Caki2 (cell line): ENCODE data around the gene SLC39A3. TPM values are rescaled to one million over a fixed set of nuclear protein-coding genes. Genes with fewer than 3 reads are reported as not detected.
A peak's percentile ranks its signal among the peaks of the same experiment; 100 is the strongest.

ENCODE experiments used
- DNase-seq: peaks from one replicate; pipeline ENCODE4 v3.0.0-alpha.2; 2015; ENCODE audit warnings: low read depth
- in situ Hi-C: cut with HindIII; loops from 2 replicates; pipeline ENCODE4 v1.10.0; 2016; ENCODE audit warnings: low sequenced_read_pairs, low pct_unique_long_range_greater_than_20kb, mixed read lengths
- total RNA-seq: library from RNA; depleted of rRNA; stranded (reverse); fragments of >200 nt; shearing (Covaris generic); gene quantifications from 2 replicates; pipeline ENCODE4 v1.2.3, GENCODE V29; 2014; ENCODE audit warnings: low replicate concordance

The SLC39A3 gene
- total RNA-seq, 1 experiment from 2014 or later = 33.1 TPM

DNA sequence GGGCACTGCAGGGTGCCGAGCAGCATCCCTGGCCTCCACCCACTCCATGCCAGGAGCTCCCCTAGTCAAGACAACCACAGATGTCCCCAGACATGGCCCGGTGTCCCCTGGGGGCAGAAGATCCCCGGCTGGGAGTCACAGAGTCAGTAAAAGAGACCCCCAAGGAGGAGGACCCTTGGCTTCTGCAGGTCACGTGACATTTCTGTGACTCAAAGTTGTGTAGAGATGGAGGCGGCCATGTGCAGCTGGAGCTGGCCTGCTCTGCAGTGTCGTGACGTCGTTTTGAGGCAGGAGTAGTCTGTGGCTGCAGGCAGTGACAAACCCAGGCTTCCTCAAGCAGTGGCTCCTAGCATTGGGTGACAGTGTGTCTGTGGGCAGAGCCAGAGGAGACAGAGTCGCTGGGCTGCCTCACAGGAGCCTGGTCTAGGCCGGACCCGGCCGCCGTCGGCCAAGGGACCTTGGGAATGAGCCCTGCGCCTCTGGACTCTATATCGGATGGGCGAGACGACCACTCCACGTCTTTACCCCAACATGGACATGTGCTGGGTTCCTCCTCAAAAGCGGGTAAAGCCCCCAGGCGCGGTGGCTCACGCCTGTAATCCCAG is 10.9 kb downstream of the SLC39A3 start:
- in situ Hi-C loops = no loop called here
- no peak for DNase-seq

DNA sequence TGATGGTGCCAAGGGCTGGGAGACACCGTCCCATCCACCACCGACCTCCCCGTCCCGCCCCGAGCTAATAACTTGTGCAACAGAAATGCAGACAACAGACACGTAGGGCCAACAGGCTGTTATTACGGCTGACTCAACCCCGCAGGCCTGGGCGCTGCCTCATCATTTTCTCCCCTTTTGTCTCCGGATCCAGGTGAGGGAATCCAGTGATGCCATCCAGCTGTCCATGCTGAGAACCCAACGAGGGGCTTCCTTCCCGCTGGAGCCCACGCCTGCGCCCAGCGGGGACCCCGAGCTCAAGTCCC is 12.2 kb downstream of the SLC39A3 start:
- DNase-seq = no peak
- in situ Hi-C loops = no loop called here

DNA sequence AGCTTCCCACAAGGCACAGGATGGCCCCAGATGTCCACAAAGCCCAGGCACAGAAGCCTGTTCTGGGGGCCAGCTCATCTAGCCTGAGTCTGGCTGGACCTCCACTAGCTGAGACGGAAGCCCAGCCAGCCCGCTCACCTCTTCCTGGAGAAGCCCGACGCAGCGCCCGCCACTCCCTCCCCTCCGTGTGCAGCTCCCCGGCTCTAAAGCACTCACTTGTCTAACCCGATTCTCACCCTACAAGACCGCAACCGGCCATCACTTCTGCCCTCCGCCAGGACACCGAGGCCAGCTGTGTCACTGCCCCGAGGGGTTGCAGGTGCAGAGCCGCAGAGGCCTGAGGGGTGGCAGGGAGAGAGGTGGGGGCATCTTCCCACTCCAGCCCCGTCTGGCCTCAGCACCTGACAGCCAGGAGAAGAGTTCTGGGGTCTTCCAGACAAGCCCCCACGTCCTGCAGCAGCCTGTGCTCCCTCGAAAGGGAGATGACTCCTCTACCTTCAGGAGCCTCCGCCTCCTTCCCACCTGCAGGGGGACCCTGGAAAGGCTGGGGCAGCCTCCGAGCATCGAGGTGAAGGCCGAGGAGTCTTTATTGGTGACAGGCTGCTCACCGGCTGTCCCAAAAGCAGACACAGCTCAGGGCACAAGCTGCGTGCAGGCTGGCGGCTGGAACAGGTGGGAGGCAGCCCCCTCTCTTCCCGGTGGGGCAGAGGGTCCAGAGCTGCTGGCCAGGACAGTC is 12.7 kb downstream of the SLC39A3 start:
- no peak for DNase-seq
- in situ Hi-C loops = no loop called here

DNA sequence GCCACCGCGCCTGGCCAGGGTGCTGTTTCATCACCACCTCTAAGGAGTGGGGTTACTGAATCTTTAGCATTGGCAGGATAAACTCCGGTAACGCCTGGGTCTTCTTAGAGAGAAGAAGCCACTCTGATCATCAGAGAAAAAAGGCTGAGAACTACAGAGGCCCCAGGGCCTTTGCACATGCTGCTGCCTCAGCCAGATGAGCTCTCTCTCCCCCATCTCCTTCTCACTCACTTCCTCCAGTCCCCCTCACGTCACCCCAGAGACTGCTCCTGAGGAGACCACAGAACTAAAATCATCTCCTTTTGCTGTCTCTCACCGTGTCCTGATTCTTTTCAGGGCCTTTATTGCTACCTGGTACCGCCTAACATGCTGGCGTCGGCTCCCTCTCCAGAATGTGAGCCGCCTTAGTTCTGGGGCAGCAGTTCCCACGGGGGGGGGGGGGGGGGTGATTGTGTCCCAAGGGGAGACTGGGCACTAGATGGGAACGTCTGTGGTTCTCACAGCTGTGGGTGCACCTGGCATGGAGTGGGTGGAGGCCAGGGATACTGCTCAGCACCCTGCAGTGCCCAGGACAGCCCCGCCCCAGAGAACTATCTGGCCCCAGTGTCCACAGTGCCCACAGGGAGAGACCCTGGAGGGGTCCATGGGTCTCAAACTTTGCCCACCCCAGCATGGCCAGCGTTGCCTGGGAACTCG is 13.5 kb downstream of the SLC39A3 start:
- in situ Hi-C loops = no loop called here

DNA sequence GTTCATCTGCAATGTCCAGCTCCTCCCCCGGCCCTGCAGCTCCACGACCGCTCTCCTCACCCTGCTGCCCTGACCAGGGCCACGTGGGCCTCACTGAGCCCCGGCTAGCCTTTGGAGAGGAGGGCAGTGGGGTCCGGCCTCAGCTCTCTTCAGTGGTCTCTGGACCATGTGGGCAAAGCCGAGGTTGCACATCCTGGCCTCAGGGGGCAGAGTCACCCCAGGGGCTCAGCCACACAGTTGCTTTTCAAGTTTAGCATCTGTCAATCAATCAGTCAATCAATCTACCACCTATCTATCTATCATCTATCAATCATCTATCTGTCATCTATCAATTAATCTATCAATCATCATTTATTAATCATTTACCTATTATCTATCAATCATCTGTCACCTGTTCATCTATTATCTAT is 15.7 kb downstream of the SLC39A3 start:
- DNase-seq = no peak
- in situ Hi-C loops = no loop called here

More for the DNA sequence above, 13.5 kb downstream of the SLC39A3 start:
- no peak for DNase-seq

DNA sequence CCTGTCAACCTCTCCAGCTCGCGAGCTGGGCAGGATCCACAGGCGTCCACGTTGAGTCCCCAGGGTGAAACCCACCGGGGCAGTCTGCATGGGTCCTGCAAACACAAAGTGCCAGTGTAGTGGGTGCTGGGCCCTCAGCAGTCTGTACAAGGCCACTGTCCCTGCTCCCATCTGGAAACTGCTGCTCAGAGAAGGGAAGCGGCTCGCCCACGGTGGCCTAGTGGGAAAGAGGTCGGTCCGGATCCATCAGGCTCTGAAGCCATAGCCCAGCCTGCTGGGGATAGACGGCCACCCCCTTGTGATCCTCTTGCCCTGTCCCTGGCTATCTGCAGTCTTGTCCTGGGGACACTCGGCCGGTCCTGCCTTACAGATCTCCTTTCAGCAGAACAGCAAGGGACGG is 16.1 kb downstream of the SLC39A3 start:
- in situ Hi-C loops = no loop called here

DNA sequence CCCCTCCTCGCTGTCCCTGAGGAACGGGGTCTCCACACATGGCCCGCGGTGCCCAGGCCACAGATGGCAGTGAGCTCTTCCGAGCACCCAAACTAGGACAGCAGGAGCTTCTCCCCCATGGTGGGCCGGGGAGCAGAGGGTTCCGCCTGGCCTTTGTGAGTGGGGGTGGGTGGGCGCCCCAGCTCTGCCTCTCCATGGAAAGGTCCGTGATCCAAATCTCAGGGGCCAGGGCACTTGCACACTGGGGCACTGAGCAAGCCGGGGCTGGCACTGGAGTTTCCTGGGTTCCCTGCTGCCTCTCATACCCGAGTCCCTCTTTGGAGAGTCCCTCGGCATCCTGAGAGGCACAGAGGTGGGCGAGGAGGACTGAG is 16.5 kb downstream of the SLC39A3 start:
- no peak for DNase-seq
- in situ Hi-C loops = no loop called here

More for the DNA sequence above, 16.1 kb downstream of the SLC39A3 start:
- DNase-seq = no peak

DNA sequence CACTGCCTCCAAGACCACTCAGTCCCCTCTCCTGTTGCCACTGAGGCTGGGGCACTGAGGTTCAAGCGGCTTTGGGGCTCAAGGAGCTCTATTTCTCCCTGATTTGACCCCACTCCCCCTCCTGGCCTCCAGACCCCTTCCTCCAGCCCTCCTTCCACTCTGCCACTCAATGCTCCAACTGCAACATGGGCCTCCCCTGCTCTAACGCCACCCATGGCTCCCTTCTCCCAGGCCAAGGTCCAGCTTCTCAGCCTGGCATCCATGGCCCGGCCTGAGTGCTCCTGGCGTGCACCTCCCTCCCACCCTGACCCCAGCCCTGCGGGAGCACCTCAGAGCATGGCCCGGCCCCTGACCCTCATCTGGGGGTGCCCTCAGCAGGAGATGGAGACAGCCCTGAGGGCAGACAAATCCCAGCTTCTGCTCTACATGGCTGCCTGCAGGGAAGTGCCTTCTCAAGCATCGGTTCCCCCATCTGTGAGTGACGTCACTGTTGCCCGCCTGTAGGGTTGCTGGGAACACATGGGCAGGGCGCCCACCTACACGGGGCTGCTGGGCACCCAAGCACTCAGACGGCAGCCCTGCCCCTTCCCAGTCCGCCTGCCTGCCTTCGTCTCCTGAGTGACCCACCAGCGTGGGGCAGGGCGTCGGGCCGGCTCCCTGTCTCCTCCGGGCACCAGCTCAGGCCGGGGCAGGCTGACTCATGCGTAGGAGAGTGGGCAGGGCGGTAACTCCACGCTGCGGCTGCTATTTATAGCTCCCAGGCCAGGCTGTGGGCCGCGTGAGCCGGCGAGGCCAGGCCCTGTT is 17.1 kb downstream of the SLC39A3 start:
- DNase-seq = peak; percentile 27
- in situ Hi-C loops = no loop called here

DNA sequence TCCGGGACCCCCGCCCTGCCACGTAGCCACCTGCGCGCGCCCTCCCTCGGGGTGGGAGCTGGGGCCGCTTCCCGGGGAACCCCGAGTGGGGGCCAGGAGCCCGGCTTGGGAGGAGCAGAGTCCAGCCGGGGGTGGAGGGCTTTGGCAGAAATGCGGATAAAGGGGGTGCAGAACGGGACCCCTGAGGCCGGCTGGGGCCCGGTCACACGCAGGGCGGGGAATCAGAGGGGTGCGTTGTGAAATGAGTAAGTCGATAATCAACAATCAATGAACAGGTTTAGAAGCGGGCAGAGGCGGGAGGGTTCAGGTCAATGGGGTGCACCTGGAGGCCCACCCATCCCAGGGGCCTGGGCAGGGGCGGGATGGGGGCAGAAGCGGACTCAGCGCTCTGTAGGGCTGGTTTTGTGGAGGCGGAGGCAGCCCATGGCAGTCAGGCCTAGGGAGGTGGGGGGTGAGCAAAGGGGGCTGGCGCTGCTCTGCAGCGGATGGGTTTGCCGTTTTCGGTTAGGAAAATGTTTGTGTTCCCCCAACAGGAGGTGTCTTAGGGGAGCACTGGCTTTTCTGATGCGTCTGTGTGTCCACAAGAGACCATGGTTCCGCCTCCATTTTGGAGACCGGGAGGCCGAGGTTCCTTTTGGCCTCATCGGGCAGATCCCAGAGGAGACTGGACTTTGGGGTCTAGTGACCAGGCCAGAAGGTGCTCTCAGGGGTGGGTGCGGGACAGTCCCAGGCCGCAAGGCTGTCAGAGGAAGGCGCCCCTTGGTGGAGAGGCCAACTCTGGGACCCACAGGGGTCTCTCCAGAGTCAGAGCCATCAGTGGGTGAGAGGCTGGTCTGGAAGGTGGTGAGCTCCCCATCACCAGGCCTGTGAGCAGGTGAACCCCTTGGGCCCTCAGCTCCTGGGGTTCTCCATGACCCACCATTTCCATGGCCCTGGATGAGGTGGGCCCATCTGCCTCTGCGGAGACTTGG is 18.0 kb downstream of the SLC39A3 start:
- no peak for DNase-seq
- in situ Hi-C loops = no loop called here

DNA sequence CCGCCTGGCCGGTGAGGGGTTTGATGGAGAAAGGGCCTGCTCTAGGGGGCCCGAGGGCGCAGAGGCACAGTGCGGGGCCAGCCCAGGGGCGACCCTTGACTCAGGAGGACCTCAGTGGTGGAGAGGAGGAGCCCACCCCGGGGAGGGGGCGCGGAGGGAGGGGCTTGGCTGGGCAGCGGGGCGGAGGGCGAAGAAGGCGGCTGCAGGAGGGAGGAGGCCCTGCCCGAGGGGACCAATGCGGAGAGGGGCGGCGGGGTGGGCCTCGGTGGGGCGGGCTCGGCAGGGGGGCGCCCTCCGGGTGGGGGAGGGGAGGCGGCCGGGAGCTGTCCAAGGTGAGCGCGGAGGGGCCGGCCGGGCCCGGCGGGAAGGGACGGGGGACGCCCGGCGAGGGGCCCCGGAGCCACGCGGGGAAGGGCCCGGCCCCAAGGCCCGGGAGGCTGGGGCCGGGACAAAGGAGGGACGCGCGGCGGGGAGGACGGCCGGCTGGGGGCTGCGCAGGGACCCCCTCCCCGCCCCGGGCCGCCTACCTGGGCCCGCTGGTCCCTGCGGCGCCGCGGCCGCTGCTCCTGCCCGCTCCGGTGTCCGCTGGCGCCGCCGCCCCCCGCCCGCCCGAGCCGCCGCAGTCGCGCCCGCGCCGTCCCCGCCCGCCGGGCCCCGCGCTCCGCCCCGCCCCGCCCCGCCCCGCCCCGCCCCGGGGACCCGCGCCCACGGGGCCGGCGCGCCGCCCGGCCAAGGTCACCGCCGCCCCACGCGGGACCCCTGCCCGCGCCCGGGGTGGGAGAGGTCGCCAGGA is 18.8 kb downstream of the SLC39A3 start, which contains the start of gene DIRAS1:
Gene DIRAS1, minus strand, starts transcription at position 596 of the 793 bp plus-strand sequence. CDS start 3,566 bp downstream, outside the sequence.
- no peak for DNase-seq
- in situ Hi-C loops = no loop called here

DNA sequence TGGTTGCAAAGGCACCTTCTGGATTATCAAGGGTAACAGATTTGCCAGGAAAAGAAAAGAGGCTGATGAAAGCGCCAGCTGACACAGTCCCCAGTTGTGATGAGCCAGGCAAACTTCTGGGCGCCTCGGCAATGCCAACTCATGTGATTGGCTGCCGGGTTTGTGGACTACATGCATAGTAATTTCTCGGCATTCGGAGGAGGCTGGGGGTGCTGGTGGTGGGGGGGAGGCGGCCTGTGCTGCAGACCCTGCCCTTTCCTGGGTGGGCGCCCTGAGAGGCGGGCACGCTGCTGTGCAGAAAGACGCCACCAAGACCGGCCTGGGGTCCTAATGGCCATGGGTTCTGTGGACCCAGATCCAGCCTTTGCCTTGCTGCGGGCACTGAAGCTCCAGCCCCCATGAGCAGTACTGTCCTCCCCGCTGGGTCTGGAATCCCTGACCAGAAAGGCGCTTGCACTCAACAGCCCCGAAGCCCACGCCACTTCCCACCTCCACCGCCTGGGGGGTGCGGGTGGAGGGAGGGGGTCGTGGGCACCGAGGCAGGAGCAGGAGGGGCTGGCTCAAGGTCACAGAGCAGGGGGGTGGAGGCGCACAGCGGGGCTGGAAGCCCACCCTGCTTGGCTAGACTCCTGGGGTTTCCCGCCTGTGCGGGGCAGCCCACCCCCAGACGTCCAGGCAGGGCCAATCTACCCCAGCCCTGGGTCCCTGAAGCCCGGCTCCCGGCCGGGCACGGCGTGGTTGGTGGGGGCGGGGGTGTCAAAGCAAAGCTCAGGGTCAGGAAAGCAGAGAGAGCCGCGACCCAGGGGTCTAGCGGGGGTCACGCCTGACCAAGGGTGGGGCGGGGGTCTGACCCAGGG is 19.7 kb downstream of the SLC39A3 start:
- no peak for DNase-seq
- in situ Hi-C loops = no loop called here

DNA sequence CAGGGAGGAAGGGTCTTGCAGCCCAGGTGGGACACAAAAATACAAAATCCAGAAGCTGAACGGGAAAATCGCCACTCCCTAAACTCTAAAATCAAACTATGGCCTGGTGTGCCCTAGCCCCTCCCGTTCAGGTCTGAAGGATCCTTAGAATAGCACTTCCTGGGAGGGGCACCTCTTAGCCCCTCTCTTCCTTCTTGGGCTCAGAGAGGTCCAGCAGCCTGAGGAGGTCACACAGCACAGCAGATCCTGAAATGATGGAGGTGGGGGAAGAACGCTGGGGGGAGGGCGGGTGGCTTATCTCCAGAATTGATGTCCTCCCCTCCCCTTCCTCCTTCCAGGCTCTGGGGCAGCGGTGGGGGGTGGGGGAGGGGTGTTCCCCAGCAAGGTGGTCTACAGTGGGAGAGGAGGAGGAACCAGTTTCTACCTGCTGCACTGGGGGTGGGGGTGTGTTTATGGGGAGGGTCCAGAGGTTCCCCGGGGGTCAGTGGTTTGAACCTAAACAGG is 20.5 kb downstream of the SLC39A3 start:
- in situ Hi-C loops = no loop called here
- no peak for DNase-seq

DNA sequence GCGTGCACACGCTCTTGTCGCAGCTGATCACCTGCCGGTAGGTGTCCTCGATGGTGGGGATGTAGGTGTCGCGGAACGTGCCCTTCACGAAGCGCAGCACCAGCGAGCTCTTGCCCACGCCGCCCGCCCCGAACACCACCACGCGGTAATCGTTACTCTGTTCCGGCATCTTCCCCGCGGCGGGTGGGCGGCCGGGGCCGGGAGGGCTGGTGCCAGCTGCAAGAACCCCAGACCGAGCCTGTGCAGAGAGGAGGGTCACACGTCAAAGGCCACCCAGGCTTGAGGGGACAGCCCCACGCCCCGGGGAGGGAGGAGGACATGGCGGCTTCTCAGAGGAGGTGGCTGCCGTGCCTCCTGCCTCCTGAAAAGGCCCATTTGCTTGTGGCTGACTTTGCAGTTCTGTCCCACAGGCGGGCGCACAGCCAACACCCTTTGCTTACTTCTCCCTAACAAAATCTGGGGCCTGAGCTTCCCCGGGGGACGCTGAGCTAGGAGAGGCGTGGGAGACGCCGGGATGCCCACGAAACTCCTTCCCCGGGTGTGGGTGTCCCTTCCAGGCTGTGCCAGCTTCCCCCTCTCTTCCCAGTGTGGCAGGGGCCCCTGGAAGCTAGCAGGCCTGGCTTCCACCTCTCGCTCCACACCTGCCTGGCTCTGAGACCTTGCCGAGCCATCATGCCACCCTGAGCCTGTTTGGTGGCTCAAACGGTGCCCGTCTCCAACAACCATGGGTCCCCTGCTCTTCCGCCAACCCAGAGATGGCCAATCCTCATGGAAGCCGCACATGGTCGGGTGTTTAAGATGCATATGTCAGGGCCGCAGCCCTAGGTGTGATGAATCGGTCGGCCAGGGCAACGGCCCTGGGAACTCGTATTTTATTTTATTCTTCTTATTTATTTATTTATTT is 21.9 kb downstream of the SLC39A3 start:
- DNase-seq = no peak

DNA sequence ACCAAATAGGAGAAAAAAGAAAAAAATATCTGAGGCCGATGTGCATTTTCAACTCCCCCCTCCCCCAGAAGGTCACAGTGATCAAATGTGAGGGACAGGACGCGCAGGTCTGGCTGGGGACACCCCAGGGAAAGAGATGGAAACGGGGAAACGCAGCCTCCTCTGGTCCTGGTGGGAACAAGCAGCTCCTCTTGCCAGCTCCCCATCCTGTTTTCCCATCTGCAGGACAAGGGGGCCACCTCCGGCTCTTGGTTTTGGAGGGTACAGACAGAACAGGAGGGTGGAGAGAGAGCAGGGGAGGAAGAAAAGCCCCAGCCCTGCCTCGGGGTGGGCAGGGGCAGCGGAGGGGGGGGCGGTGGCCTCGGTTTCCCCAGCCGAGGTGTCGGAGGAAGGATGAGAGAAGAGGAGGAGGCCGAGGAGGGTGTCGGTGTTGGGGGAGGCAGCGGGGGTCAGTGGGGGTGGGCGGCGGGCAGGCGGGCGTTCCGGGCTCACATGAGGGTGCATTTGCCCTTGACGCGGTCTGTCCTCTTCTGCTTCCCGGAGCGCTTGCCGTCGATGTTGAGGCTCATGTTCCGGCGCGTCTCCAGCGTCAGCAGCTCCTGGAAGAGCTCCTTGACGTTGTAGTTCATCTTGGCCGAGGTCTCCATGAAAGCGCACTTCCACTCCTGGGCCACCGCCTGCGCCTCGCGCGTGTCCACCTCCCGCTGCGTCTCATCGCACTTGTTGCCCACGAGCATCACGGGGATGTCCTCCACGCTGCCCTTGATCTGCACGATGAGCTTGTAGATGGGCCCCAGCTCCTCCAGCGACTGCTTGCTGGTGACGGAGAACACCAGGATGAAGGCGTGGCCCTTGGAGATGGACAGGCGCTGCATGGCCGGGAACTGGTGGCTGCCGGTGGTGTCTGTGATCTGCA is 22.8 kb downstream of the SLC39A3 start:
- in situ Hi-C loops = no loop called here
- DNase-seq = no peak

More for the DNA sequence above, 21.9 kb downstream of the SLC39A3 start:
- in situ Hi-C loops = no loop called here
